Gastroesophageal sphincter (tissue), 4 donors: ENCODE data around the gene CCDC195. TPM values are rescaled to one million over a fixed set of nuclear protein-coding genes. Genes with fewer than 3 reads are reported as not detected.

Experiments used
- ATAC-seq: fragments of 150-250 bp; one replicate; pipeline ENCODE4 v1.9.1; 2016; ENCODE audit warnings: mild to moderate bottlenecking, moderate library complexity
- H3K27ac ChIP-seq, 4 donors: fragments of 200-600 bp; sonication (generic) in 3 of 4; 1 replicate in 3 of 4; 2 replicates in 1 of 4; pipeline ENCODE4 v1.5.1; 2016 to 2019
- H3K27me3 ChIP-seq: fragments of 200-600 bp; sonication (generic); one replicate; pipeline ENCODE4 v1.5.1; 2019
- H3K36me3 ChIP-seq, 2 donors: fragments of 200-600 bp; sonication (generic); one replicate each; pipeline ENCODE4 v1.5.1; 2019; ENCODE audit warnings: control low read depth in 1 of 2
- H3K4me1 ChIP-seq, 3 donors: fragments of 200-600 bp; sonication (generic); 1 replicate in 2 of 3; 2 replicates in 1 of 3; pipeline ENCODE4 v1.5.1; 2016 to 2019; ENCODE audit warnings: control low read depth in 2 of 3
- H3K4me3 ChIP-seq, 2 donors: fragments of 200-600 bp; sonication (generic); one replicate each; pipeline ENCODE4 v1.5.1; 2019; ENCODE audit warnings: mild to moderate bottlenecking in 1 of 2, moderate library complexity in 1 of 2
- H3K9me3 ChIP-seq, 3 donors: fragments of 200-600 bp; sonication (generic); one replicate each; pipeline ENCODE4 v1.5.1; 2017 to 2019; ENCODE audit warnings: control low read depth in 2 of 3
- EP300 ChIP-seq: sonication (generic); formaldehyde crosslinking; IDR thresholded peaks from one replicate; pipeline ENCODE4 v1.6.1; 2017; ENCODE audit warnings: antibody characterized with exemption, mild to moderate bottlenecking
- POLR2A ChIP-seq, 2 donors: fragments of 450-650 bp; IDR thresholded peaks; one replicate each; pipeline ENCODE4 v1.6.1; 2017; ENCODE audit warnings: antibody characterized with exemption in 2 of 2, mild to moderate bottlenecking in 2 of 2, moderate library complexity in 1 of 2
- POLR2AphosphoS5 ChIP-seq: sonication (generic); formaldehyde crosslinking; IDR thresholded peaks from one replicate; pipeline ENCODE4 v1.6.1; 2017; ENCODE audit warnings: antibody characterized with exemption
- WGBS, 2 donors: methylation state at CpG; one replicate each; pipeline ENCODE4 v1.1.5; 2018; ENCODE audit warnings: low coverage in 1 of 2; 5-methylcytosine and 5-hydroxymethylcytosine counted together
- total RNA-seq, 4 donors: library from RNA; depleted of rRNA; stranded (reverse); fragments of >200 nt; gene quantifications; one replicate each; pipeline ENCODE4 v1.1.0, GENCODE V29; 2016
- TF ChIP-seq, protein P1 (sequence below), 4 experiments: fragments of 200-600 bp in 2 of 4; fragments of 450-650 bp in 2 of 4; sonication (generic) in 1 of 4; IDR thresholded peaks; one replicate each; pipeline ENCODE4 v1.5.1; 2017 to 2019; ENCODE audit warnings: antibody characterized with exemption in 4 of 4, mild to moderate bottlenecking in 2 of 4, moderate library complexity in 2 of 4

Gene CCDC195, protein sequence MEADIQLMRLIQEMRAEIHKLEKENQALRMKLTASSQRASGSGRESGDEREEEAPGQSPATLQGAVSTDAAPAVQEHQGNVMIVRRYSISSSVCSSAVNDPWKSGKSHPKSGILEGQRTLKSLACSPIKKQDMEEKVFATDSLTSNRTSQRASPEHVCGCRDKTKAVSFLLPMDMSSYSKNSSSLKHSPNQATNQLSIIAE
- total RNA-seq: not detected

DNA sequence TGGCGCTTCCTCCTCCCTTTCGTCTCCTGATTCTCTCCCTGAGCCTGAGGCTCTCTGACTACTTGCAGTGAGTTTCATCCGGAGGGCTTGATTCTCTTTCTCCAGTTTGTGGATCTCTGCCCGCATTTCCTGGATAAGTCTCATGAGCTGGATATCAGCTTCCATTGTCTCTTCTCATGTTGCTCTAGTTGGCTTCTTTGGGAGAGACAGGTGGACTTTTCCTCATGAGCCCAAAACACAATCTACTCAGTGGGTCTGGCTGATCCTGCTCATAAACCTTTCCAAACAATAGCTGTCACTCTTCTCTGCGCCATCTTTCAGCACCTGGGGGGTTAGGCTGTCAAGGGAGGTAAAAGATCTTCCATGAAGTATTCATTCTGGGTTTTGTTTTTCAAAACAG, at the start of gene CCDC195:
TSS of gene CCDC195 (minus strand) at position 165 of the 400 bp plus-strand sequence. CDS start at position 165, 0 bp downstream.
- no peak within 1 kb of the TSS for H3K27ac ChIP-seq
- ATAC-seq: no peak
- WGBS, 2 donors: 91 to 100% methylated on average over 1 to 5 of the region's 5 CpGs
- no peaks in the 10 kb centered on the region for H3K27me3 ChIP-seq
- H3K9me3 ChIP-seq: no peaks in the 10 kb centered on the region
- TF ChIP-seq POLR2A (IDR thresholded peaks at IDR 0.05) (no peak), POLR2AphosphoS5 (no peak), EP300 (no peak)
- TF ChIP-seq, protein P1, sequence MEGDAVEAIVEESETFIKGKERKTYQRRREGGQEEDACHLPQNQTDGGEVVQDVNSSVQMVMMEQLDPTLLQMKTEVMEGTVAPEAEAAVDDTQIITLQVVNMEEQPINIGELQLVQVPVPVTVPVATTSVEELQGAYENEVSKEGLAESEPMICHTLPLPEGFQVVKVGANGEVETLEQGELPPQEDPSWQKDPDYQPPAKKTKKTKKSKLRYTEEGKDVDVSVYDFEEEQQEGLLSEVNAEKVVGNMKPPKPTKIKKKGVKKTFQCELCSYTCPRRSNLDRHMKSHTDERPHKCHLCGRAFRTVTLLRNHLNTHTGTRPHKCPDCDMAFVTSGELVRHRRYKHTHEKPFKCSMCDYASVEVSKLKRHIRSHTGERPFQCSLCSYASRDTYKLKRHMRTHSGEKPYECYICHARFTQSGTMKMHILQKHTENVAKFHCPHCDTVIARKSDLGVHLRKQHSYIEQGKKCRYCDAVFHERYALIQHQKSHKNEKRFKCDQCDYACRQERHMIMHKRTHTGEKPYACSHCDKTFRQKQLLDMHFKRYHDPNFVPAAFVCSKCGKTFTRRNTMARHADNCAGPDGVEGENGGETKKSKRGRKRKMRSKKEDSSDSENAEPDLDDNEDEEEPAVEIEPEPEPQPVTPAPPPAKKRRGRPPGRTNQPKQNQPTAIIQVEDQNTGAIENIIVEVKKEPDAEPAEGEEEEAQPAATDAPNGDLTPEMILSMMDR (IDR thresholded peaks at IDR 0.05): no peak
- no peaks in the 10 kb centered on the region for H3K4me1 ChIP-seq
- no peak within 1 kb of the TSS for H3K4me3 ChIP-seq
- no peaks in the 10 kb centered on the region for H3K36me3 ChIP-seq

DNA sequence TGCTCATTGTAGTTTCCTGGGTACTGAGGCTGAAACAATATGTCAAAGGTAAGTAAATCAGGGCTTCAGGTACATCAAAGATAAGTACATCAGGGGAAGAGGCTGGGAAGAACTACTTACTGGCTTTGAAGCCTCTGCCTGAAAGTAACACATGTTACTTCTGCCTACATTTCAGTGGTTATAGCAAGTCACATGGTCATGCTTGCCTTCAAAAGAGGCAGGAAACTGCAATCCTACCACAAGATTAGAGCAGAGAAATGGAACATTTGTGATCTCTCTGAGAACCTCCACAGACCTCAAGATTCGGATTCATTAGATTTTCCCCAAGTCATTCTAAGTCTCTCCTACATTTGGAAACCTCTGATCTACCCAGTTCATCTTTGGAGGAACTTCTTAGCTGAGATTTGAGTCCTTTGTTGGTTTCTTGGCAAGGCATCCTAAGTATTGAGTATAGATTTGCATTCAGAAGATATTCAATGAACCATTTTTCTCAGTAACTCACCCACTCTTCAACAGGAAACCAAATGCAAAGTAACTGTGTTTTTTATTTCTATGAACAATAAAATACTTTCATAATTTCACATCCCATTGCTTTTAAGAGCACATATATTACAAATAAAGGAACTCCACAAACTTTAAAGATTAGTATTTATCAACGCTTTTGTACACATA, 48.5 kb upstream of the CCDC195 start:
- H3K4me1 ChIP-seq: no peaks in the 10 kb centered on the region
- WGBS, 2 donors: 83 to 92% methylated on average over 2 of the region's 2 CpGs
- TF ChIP-seq POLR2A (IDR thresholded peaks at IDR 0.05) (no peak), POLR2AphosphoS5 (no peak), EP300 (no peak)
- TF ChIP-seq, protein P1 (IDR thresholded peaks at IDR 0.05): no peak
- no peaks in the 10 kb centered on the region for H3K27me3 ChIP-seq
- H3K36me3 ChIP-seq: peaks cover 0 to 2% of the 10 kb centered on the region in 2 donors
- H3K9me3 ChIP-seq: no peaks in the 10 kb centered on the region
- H3K27ac ChIP-seq: no peak overlapping the region
- no peak overlapping the region for H3K4me3 ChIP-seq
- no peak for ATAC-seq

DNA sequence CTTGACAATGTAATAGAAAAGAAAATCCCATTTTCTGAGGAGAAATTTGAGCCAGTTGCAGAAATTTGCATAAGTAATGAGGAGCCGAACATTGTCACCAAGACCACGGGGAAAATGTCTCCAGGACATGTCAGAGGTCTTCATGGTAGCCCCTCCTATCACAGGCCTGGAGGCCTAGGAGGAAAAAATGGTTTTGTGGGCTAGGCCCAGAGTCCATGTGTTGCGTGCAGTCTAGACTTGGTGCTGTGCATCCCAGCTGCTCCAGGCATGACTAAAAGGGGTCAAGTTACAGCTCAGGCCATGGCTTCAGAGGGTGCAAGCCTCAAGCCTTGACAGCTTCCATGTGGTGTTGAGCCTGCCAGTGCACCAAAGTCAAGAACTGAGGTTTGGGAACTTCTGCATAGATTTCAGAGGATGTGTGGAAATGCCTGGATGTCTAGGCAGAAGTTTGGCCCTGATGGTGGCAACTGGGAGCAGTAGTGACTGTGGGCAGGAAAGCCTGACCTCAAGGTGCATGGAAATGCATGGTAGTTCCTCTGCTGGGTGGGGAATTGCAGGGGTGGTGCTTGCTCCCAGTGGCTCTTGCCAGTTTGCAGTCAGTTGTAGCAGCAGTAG, 41.9 kb upstream of the CCDC195 start:
- peaks cover 0 to 9% of the 10 kb centered on the region in 2 donors for H3K36me3 ChIP-seq
- no peak overlapping the region for H3K4me3 ChIP-seq
- no peak for ATAC-seq
- H3K4me1 ChIP-seq: no peaks in the 10 kb centered on the region
- H3K27me3 ChIP-seq: no peaks in the 10 kb centered on the region
- WGBS, 2 donors: 73 to 80% methylated on average over 2 to 3 of the region's 3 CpGs
- peaks cover 0 to 18% (median 0%) of the 10 kb centered on the region in 3 donors for H3K9me3 ChIP-seq
- TF ChIP-seq POLR2A (IDR thresholded peaks at IDR 0.05) (no peak), POLR2AphosphoS5 (no peak), EP300 (no peak)
- TF ChIP-seq, protein P1 (IDR thresholded peaks at IDR 0.05): no peak
- no peak overlapping the region for H3K27ac ChIP-seq

DNA sequence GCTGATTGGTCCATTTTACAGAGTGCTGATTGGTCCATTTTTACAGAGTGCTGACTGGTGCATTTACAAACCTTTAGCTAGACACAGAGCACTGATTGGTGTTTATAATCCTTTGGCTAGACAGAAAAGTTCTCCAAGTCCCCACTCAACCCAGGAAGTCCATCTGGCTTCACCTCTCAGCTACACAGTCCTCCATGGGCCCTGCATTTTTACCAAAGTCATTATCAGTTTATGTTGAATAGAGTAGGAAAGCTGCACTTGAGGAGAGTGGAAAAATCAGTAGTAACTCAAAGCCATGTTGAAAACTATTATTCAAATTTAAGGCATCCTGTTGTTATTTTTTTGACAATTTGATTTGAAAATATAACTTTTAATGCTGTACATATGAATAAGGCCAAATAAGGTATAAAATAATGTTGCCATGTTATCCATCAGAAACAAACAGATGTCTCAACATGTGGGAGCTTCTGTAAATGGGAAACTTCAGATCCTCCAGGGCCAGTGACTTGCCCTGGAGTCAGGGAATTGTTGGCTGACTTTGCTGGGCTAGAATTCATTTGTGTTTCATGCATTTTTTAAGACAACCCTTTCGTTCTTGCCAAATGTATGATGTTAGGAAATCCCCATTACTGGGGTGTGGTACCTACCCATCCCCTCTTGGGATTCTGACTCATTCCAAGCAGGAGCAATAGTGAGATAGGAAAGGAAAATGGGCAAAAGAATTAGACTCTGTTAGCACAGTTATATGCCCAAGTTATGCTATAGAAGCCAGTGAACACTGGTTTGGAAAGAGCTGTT, 37.8 kb upstream of the CCDC195 start:
- ATAC-seq: peak; percentile 82
- Histone ChIP-seq H3K9me3 (peaks cover 0 to 18% (median 0%) of the 10 kb centered on the region in 3 donors), H3K36me3 (peaks cover 0 to 9% of the 10 kb centered on the region in 2 donors), H3K4me1 (no peaks in the 10 kb centered on the region), H3K27me3 (no peaks in the 10 kb centered on the region), H3K27ac (no peak overlapping the region), H3K4me3 (no peak overlapping the region)
- 22 to 43% methylated on average over 1 of the region's 1 CpG for WGBS, 2 donors
- TF ChIP-seq EP300: no peak
- TF ChIP-seq POLR2AphosphoS5: no peak
- no peak for TF ChIP-seq POLR2A (IDR thresholded peaks at IDR 0.05)
- TF ChIP-seq, protein P1 (IDR thresholded peaks at IDR 0.05): no peak
